HG02973 (cell line): Measurements from ENCODE around the gene OR10G2.
"Not testable (repeated sequence)": the region's sequence is repeated elsewhere in the genome, so short reads cannot be mapped to it uniquely, and the experiment has no call there.

Experiments used
- ATAC-seq: cut with Tn5 transposase; IDR thresholded peaks from one replicate; pipeline ENCODE4 v1.9.1; 2021; ENCODE audit warnings: moderate library complexity; ENCODE audit not compliant: unreplicated experiment

Gene OR10G2, protein sequence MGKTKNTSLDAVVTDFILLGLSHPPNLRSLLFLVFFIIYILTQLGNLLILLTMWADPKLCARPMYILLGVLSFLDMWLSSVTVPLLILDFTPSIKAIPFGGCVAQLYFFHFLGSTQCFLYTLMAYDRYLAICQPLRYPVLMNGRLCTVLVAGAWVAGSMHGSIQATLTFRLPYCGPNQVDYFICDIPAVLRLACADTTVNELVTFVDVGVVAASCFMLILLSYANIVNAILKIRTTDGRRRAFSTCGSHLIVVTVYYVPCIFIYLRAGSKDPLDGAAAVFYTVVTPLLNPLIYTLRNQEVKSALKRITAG

DNA sequence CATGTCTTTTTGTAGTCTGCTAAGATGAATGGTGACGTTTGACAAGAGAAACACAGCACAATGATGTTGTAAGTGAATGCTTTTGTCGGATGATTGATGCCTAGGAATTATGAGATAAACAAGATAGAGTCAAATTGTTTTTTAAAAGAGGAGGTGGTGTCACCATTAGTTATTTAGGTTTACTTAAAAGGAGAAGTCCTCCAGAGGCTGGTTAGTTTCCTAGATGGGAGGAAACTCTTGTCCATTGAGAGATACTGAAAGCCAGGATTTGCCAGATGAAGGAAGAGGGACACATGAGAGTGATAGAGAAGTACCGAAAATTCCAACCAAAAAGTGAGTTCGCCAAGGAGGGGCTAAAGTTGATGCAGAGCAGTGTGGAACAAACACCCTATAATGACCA lies at the start of gene OR10G2:
TSS of gene OR10G2 (minus strand) at position 101 of the 400 bp plus-strand sequence. CDS start at position 3, 98 bp downstream.
- no peak for ATAC-seq

DNA sequence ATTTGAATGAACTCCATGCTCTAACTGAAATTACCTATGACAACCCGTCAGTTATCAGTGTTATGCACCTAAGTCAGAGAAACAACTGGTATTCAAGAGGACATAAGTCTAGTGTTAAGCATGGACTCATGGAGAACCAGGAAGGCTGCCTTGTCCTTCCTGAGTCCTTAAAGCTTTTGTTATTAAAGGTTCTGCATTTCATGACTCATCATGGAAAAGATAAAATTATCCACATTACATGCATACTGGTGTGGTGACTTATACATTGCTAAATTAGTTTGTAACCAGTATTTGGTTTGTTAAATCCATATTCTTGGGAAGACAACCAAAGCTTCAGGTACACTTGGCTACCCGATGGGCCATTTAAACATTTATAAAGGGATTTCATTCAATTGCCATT lies 45.3 kb upstream of the OR10G2 start:
- no peak for ATAC-seq

DNA sequence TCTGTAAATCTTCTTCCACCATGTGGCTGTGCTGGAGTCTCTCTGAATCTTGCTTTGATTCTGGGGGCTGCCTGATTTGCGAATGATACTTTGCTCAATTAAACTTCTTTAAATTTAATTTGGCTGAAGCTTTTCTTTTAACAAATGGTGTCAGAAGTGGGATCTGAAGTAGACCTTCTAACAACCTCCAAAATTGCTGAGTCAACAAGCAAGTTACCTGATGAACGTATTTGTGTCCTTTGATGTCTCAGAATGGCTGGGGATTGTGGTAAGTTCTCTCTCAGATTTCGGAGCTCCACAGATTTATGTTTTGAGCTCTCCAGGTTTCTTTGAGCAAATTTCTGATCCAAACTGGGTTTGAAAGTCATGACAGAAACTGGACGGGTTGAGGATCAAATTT lies 40.8 kb upstream of the OR10G2 start:
- ATAC-seq: no peak

DNA sequence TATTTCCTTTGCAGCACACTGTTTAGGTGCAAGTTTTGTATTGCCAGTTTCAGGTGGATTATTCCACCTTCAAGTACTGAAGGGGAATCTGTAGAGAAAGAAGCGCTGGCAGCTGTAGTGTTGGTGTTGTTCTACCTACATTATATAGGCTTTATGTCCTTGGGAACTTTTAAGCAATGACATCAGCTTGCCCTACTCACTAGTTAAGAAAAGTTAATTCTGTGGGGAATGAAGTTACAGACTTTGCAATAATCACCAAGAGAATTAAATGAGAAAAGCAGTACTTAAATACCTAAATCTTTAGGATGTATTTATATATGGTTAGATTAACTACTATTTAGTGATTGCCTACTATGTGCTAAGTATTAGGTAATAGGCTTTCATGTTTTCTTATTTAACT lies 39.0 kb upstream of the OR10G2 start, which contains the start of gene OR4E1:
TSS of gene OR4E1 (minus strand) at position 101 of the 400 bp plus-strand sequence. CDS start 2,883 bp downstream, outside the sequence.
- no peak for ATAC-seq

DNA sequence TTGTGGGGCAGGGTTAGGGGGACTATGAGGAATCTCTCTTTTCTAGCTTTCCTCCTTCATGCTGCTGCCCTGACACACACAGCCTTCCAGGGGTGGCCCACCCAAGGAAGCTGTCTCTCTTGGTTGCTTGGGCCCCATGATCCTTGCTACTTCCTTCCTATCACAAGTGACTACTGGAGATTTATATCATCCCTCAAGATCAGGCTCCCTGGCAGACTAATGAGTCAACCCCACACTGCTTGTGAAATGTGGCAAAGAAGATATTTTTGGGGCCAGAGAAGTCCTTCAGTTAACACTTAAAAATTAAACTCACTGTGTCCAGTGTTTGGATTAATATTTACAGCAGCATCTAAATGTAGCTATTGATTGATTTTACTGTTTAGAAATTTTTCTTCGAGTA lies 37.4 kb upstream of the OR10G2 start:
- no peak for ATAC-seq

DNA sequence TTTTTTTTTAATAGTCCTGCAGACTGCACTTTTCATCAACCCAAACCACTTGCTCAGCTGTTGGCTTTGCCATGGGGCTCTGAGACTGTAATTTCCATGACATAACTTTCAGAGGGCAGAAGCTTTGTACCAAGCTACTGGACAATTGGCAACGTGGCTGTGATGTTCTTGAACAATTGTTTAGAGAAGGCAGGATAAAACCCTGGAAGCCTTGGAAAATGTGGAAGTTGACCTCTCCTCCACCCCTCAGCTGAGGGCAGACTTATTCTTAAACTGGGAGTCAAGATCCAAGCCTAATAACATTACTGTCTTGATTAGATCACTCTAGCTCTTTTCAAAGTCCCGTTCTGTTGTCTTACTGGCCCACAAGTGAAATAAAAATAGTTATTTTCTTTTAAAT lies 36.6 kb upstream of the OR10G2 start:
- ATAC-seq: no peak

DNA sequence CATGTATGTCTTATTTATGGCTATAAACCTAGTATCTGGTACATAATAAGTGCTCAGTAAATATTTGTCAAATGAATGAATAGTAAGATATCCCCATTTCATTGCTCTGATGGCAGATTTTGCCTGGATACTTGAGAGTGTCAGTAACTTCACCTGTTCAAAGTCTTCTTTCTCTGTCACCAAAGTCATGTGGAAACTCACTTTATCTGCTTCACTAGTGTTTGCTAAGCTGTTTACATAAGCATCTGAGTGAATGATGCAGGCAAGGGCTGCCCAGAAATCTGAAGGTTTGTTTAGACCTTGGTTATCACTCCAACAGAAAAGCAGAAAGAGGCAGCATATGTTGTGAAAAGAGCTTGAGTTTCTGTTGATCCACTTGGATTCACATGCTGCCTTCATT lies 34.5 kb upstream of the OR10G2 start:
- no peak for ATAC-seq

DNA sequence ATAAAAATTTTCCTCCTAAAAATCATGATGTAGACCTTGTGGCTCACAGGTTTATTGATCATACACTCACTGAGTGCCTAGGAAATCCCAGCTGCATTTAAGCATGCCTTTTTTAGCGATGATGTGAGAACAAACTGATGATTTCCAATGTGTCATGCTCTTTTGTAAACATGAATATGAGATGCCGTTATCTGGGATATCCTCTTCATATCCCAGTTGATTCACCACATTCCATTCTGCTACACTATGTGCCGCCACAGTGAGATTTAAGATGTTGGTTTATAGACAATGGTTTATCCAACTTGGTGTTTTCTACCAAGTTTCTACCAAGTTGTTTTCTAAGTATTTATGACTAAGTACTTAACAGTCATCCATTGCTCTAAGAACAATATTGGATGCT lies 33.6 kb upstream of the OR10G2 start:
- ATAC-seq: no peak

DNA sequence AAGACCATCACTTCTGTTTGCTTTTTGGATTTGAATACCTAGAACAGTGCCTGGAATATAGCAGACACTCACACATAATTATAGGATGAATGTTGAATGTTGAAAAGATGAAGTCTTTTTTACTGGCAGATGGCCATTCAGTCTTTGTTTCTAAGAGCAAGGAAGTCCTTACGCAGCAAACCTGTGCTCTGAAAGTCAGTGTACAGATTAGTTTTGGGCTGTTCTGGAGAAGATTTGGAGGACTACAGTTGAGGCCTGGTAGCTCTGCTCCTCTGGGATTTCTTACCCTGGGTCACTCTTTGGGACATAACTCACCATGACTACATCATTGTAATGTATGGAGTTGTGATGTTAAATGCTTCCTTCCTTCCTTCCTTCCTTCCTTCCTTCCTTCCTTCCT lies 22.2 kb upstream of the OR10G2 start:
- no peak for ATAC-seq

DNA sequence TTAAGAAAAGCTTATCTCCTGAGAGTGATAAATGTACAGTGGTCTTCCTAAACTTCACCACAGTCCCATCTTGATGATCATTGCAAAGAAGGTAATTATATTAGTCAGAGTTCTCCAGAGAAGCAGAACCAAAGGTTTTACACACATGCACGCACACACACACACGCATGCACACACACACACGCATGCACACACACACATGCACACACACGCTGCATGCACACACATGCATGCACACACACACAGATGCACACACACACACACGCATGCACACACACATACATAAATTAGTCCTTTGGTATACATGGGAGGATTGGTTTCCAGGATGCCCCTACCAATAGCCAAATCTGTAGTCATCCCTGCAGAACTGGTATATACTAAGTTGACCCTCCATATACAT lies 19.5 kb upstream of the OR10G2 start:
- no peak for ATAC-seq

DNA sequence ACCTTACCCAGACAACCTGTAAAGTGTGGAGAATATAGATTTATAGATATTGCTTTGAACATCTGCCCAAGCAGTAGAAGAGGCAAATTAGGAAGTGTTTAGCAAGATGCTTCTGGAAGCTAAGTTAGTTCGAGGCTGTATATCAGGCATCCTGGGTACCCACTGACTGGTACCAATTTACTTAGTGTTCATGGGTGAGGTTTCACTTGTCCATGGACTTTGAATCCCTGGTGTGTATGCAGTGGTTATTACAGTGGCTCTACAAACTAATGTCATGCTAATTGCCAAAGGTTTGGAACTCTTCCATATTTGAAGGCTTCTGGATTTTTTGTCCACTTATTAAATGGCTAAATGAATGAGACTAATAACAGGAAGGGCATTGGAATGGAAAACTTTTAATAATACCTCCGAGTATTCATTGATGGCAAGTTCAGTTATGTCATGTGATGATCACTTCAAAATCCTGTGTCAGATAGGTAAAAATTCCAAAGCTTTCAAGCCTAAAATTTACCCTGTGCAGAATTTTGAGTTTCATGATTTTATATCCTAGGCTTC lies 18.7 kb upstream of the OR10G2 start, which contains the start of gene OR4E2:
TSS of gene OR4E2 (plus strand) at position 505 of the 555 bp plus-strand sequence. CDS start 11,248 bp downstream, outside the sequence.
- ATAC-seq: no peak

DNA sequence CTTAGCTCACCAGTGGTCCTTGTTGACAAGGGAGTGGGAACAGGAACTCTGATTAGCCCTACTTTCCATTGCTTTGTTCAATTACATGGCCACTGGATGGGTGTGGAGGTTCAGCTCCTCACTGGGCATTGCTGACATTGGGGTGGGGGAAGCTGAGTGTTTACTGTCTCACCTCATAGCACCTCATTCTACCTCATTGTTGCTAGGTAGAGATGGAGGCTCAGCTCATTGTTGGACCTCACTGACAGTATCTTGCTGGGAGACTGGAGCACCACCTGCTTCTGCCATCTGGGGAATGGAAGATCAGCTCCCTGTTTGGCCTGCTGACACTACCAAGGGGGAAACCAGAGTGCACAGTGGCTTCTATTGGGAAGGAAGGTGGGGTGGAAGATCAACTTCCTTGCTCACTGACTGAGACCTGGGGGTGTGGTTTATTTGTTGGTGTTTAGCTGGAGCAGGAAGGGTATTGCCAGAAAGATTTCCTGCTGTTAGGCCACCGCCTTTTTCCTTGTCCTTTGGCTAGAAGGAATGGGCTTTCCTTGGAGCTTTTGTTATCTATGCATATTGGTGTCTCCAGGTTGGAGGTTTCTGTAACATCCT lies 17.6 kb upstream of the OR10G2 start:
- no peak for ATAC-seq

DNA sequence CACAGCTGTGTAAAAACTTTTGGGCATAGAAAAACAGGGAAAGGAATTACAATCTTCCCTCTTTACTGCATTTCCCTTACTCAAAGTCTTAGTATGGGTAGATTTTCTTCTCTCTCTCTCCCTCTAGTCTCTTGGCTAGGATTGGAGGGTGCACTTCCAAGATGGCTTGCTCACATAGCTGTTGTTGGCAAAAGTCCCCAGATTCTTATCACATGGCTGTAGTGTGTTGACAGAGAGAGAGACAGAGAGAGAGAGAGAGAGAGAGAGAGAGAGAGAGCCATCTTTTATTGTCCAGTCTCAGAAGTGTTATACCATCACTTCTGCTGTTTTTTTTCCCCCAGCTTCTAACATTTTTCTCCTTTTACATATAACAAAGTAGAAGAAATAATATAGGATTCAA lies 12.6 kb upstream of the OR10G2 start:
- ATAC-seq: no peak

DNA sequence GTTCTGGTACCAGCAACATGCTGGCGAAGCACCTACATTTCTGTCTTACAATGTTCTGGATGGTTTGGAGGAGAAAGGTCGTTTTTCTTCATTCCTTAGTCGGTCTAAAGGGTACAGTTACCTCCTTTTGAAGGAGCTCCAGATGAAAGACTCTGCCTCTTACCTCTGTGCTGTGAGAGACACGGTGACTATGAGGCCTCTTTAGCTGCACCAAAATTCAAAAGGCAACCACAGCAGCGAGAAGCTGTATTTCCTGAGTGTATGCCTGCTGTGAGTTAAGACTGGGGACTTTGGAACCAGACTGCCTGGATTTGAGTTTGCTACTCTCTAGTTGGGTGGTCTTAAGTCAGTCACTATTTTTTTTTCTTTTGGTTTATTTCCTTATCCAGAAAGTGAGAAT lies 8.7 kb upstream of the OR10G2 start:
- no peak for ATAC-seq

DNA sequence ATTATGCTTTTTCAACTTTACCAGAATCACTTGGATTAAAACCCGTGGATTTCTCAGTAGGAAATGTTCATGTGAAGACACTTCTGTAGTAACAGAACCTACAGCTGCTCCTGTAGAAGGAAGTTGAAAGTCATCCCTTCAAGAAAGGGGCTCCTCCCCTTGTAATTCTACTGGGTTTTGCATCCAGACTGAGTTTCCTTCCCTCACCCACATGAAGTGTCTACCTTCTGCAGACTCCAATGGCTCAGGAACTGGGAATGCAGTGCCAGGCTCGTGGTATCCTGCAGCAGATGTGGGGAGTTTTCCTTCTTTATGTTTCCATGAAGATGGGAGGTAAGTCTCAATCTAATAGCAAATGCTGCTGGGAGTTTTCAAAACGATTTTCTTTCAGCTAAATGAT lies 7.9 kb upstream of the OR10G2 start:
- no peak for ATAC-seq

DNA sequence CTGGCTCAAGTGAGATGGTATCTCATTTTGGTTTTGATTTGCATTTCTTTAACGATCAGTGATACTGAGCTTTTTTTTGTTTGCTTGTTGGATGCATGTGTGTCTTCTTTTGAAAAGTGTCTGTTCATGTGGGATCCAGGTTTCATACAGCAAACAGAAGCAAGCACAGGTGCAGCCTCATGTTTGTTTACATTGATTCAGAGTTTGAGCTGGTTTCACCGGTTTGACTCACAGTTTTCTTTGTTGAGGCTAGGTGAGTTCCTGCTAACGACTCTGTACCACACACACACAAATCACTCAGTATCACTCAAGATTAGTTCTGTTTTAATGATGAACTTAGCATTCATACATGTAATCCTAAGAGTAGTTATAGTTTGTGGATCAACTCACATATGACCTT lies 3.7 kb downstream of the OR10G2 start:
- ATAC-seq: no peak

DNA sequence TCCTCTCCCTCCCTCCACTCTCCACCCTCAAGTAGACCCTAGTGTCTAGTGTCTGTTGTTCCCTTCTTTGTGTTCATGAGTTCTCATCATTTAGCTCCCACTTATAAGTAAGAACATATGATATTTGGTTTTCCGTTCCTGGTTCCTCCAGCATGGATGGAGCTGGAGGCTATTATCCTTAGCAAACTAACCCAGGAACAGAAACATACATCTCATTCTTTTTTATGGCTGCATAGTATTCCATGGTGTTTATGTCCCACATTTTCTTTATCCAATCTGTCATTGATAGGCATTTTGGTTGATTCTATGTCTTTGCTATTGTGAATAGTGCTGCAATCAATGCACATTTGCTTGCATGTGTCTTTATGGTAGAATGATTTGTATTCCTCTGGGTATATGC lies 4.2 kb downstream of the OR10G2 start:
- not testable (repeated sequence) for ATAC-seq

DNA sequence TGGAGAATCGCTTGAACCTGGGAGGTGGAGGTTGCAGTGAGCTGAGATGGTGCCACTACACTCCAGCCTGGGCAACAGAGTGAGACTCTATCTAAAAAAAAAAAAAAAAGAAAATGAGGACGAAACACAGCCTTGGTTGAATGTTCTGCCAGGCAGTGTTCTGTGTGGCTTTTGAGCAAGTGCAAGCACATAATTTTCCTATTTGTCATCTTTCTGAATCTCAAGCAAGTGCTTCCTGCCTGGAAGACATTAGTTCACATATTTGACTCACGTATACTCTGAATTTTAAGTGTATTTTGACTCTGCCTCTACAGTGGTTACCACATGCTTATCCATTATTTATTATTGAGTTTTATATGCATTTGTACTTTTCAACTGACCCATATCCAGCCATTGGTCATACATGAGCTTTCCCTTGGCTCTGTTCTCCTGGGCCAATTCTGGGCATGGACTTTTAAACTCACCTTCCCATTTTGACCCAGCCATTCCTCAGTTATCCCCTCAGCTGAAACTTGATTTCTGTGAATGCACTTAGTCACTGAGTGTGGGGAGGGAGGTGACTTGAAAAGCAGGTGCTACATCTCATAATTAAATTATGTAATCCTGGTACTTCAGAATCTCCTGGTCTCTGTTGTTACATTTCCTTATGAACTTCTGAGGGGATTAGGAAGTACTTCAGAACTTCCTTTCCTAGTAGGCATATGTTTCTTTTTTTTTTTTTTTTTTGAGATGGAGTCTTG lies 8.1 kb downstream of the OR10G2 start:
- ATAC-seq: no peak

DNA sequence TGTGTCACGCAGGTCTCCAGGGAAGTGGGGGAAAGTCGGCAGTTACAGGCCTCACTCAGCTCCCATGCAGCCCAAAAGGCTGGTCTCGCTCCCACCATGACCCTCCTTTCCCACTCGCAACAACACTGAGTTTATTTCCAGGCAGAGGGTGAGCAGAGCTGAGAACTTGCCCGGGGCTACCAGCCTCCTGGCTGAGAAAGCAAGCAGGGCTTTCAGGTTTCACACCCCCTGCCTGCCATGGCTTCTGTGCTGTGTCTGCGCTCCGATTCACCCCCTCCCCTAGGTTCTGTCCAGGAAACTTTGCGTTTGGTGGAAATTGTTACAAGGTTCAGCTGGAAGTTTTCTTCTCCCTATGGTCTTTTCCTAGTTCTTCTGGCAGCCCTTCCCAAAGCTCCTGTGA lies 17.1 kb downstream of the OR10G2 start:
- no peak for ATAC-seq

DNA sequence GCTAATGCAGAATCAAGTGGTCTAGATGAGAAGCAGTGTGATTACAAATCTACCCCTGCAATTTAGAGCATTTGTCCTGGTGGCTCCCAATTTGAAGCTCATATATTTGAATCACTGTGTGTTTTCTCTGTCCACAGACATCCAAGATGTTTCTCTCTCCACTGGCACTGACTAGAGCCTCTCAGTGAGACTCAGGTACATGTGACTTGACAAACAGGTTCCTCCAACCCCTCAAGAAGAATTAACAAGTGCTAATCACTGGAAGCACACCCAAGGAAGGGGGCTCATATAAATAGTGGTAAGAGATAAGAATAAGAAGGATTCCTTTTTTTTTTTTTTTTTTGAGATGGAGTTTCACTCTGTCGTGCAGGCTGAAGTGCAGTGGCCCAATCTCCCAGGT lies 20.5 kb downstream of the OR10G2 start:
- no peak for ATAC-seq

DNA sequence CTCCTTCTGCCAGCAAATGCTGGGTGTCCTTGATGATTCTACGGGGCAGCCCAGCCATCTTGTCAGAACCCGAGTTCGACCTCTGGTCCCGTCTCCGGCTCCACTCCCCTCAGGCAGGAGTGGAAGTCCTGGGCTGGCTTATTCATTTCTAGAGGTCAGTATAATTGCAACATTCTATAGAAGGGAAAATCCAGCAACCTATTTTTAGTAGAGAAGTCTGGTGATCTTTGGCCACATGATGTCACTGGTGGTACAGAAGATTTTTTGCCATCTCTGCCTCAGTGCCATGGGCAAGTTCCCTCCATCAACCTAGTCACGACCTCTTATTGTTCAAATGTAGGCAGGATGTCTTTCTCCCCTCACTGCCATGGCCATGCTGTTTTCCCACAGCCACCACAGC lies 22.4 kb downstream of the OR10G2 start:
- no peak for ATAC-seq

DNA sequence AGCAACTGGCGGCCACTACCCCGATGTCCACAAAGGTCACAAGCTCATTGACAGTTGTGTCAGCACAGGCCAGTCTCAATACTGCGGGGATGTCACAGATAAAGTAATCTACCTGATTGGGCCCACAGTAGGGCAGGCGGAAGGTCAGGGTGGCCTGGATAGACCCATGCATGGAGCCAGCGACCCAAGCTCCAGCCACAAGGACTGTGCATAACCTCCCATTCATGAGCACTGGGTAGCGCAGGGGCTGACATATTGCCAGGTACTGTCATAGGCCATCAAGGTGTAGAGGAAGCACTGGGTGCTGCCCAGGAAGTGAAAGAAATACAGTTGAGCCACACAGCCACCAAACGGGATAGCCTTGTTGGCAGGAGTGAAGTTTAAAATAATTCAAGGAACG lies 32.6 kb downstream of the OR10G2 start:
- ATAC-seq: not testable (repeated sequence)
